HCT116 (cell line): Measurements from ENCODE around the gene TCAP. TPM values are rescaled to one million over a fixed set of nuclear protein-coding genes. Genes with fewer than 3 reads are reported as not detected.
"Not testable (repeated sequence)": the region's sequence is repeated elsewhere in the genome, so short reads cannot be mapped to it uniquely, and the experiment has no call there.

Experiments used
- ATAC-seq: fragments of 200-7000 bp; cut with Tn5 transposase; 2 replicates; pipeline ENCODE4 v1.9.1; 2020; ENCODE audit warnings: mild to moderate bottlenecking, moderate library complexity
- BruUV-seq: library from RNA; stranded (reverse); fragments of 400-500 nt; replicated peaks from 2 replicates; lab custom pipeline; 2021; lab: Mats Ljungman, UMichigan
- CTCF ChIA-PET: fragments of 300-600 bp; sonication (Branson Sonifier 250); formaldehyde crosslinking; loops from one replicate; lab custom pipeline; 2021; ENCODE audit warnings: antibody characterized with exemption; lab: Charles Lee
- POLR2A ChIA-PET: fragments of 300-600, 350-600 bp; sonication (Branson Sonifier 250); formaldehyde crosslinking; loops from one replicate; lab custom pipeline; 2021; ENCODE audit warnings: antibody characterized with exemption; lab: Charles Lee
- RAD21 ChIA-PET, 2 experiments: fragments of 300-600 bp; sonication (Branson Sonifier 250); formaldehyde crosslinking; loops; one replicate each; lab custom pipeline; 2023; ENCODE audit warnings: low total read pairs in 2 of 2; ENCODE audit not compliant: uncharacterized antibody in 2 of 2, unreplicated experiment in 2 of 2, low non-redundant PET in 1 of 2; lab: Charles Lee
- DNase-seq: peaks from one replicate; pipeline ENCODE4 v3.0.0-alpha.2; 2010; ENCODE audit warnings: low read depth, low spot score
- H2AFZ ChIP-seq: fragments of 200-600 bp; shearing (Covaris generic), sonication (generic); 2 replicates; pipeline ENCODE4 v1.6.1; 2017; ENCODE audit warnings: low read depth, mixed run types, mixed read lengths, antibody characterized with exemption, low read length; ENCODE audit not compliant: poor library complexity, severe bottlenecking
- H3K27ac ChIP-seq: 2 replicates; pipeline ENCODE4 v1.5.1; 2012; ENCODE audit warnings: low read depth, low read length
- H3K27me3 ChIP-seq: fragments of 200-600 bp; sonication (generic); 2 replicates; pipeline ENCODE4 v1.6.1; 2016; ENCODE audit warnings: mixed run types, low read length, mixed read lengths; ENCODE audit not compliant: insufficient read depth
- H3K36me3 ChIP-seq, 2 experiments: fragments of 200-500 bp in 1 of 2; fragments of 200-600 bp in 1 of 2; sonication (Bioruptor generic) in 1 of 2; sonication (generic) in 1 of 2; 2 replicates each; pipeline versions ENCODE4 v1.5.1 to v1.6.1; 2014 to 2016; ENCODE audit warnings: low read length in 2 of 2, inconsistent platforms in 1 of 2, mixed read lengths in 1 of 2, mixed run types in 1 of 2; ENCODE audit not compliant: insufficient read depth in 2 of 2, control insufficient read depth in 1 of 2
- H3K4me1 ChIP-seq, 2 experiments: fragments of 200-600 bp in 1 of 2; sonication (generic) in 1 of 2; 2 replicates each; pipeline versions ENCODE4 v1.5.1 to v1.6.1; 2012 to 2017; ENCODE audit warnings: low read length in 2 of 2, inconsistent platforms in 1 of 2, mild to moderate bottlenecking in 1 of 2, mixed read lengths in 1 of 2, mixed run types in 1 of 2, moderate library complexity in 1 of 2; ENCODE audit not compliant: insufficient read depth in 2 of 2, control insufficient read depth in 1 of 2
- H3K4me2 ChIP-seq: fragments of 200-600 bp; sonication (generic); 2 replicates; pipeline ENCODE4 v1.6.1; 2017; ENCODE audit warnings: mixed run types, low read length, mixed read lengths
- H3K4me3 ChIP-seq, 2 experiments: fragments of 200-600 bp in 1 of 2; sonication (generic) in 1 of 2; replicated peaks in 1 of 2; 2 replicates each; pipeline ENCODE4 v1.5.1; 2011 to 2016; ENCODE audit warnings: low read length in 2 of 2, control low read depth in 1 of 2, low read depth in 1 of 2, mild to moderate bottlenecking in 1 of 2, mixed read lengths in 1 of 2, mixed run types in 1 of 2
- H3K79me2 ChIP-seq: fragments of 200-600 bp; sonication (generic); 2 replicates; pipeline ENCODE4 v1.6.1; 2017; ENCODE audit warnings: mild to moderate bottlenecking, mixed run types, low read length, moderate library complexity, mixed read lengths; ENCODE audit not compliant: insufficient read depth
- H3K9ac ChIP-seq: fragments of 200-600 bp; sonication (generic); 2 replicates; pipeline ENCODE4 v1.6.1; 2016; ENCODE audit warnings: low read length, mixed read lengths
- H3K9me2 ChIP-seq: fragments of 200-600 bp; sonication (generic), shearing (Covaris generic); 2 replicates; pipeline ENCODE4 v1.6.1; 2017; ENCODE audit warnings: mixed run types, mild to moderate bottlenecking, moderate library complexity; ENCODE audit not compliant: insufficient read depth
- H3K9me3 ChIP-seq, 2 experiments: fragments of 200-500 bp in 1 of 2; fragments of 200-600 bp in 1 of 2; sonication (Bioruptor generic) in 1 of 2; sonication (generic) in 1 of 2; 2 replicates each; pipeline ENCODE4 v1.6.1; 2014 to 2017; ENCODE audit warnings: low read length in 2 of 2, mixed read lengths in 2 of 2, inconsistent platforms in 1 of 2, low read depth in 1 of 2, mild to moderate bottlenecking in 1 of 2, mixed run types in 1 of 2, moderate library complexity in 1 of 2; ENCODE audit not compliant: control insufficient read depth in 1 of 2, insufficient read depth in 1 of 2
- H4K20me1 ChIP-seq: fragments of 200-600 bp; sonication (generic), shearing (Covaris generic); 2 replicates; pipeline ENCODE4 v1.6.1; 2017; ENCODE audit warnings: mixed run types, mild to moderate bottlenecking, moderate library complexity; ENCODE audit not compliant: insufficient read depth
- CBX3 ChIP-seq: IDR thresholded peaks from 2 replicates; pipeline ENCODE4 v1.6.1; 2012; ENCODE audit warnings: low read depth
- CEBPB ChIP-seq: IDR thresholded peaks from 2 replicates; pipeline ENCODE4 v1.6.1; 2012; ENCODE audit warnings: low read depth
- SIN3A ChIP-seq: IDR thresholded peaks from 2 replicates; pipeline ENCODE4 v1.6.1; 2012; ENCODE audit warnings: low read depth
- TCF7L2 ChIP-seq: IDR thresholded peaks from 2 replicates; pipeline ENCODE4 v1.7.0; 2011; ENCODE audit warnings: borderline replicate concordance, inconsistent platforms; ENCODE audit not compliant: insufficient read depth, insufficient read length; ENCODE audit errors: extremely low read depth
- ZNF274 ChIP-seq: fragments of 200-500 bp; sonication (Bioruptor generic); IDR thresholded peaks from 2 replicates; pipeline ENCODE4 v1.6.1; 2014; ENCODE audit warnings: mild to moderate bottlenecking, low read depth, low read length, inconsistent platforms
- intact Hi-C: fragments of 100-400 bp; cut with micrococcal nuclease; formaldehyde crosslinking; loops from 2 replicates; pipeline ENCODE4 v1.10.0; 2022
- total RNA-seq: library from RNA; stranded (reverse); gene quantifications from one replicate; pipeline ENCODE4 v1.2.1, GENCODE V29; 2021; ENCODE audit not compliant: unreplicated experiment

Gene TCAP
- total RNA-seq, 1 experiment from 2014 or later = 1.5 TPM

- CTCF ChIA-PET = no interaction called here
- no peak for DNase-seq
Measured at GRCh38 chr17:39697961-39698360, 32.8 kb downstream of the TCAP start.

DNA sequence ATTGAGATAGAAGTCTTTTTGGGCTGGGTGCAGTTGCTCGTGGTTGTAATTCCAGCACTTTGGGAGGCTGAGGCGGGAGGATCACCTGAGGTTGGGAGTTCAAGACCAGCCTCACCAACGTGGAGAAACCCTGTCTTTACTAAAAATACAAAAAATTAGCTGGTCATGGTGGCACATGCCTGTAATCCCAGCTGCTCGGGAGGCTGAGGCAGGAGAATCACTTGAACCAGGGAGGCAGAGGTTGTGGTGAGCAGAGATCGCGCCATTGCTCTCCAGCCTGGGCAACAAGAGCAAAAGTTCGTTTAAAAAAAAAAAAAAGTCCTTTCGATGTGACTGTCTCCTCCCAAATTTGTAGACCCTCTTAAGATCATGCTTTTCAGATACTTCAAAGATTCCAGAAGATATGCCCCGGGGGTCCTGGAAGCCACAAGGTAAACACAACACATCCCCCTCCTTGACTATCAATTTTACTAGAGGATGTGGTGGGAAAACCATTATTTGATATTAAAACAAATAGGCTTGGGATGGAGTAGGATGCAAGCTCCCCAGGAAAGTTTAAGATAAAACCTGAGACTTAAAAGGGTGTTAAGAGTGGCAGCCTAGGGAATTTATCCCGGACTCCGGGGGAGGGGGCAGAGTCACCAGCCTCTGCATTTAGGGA, 34.1 kb downstream of the TCAP start:
- H4K20me1 ChIP-seq, intact Hi-C loops: not testable (repeated sequence)
- H3K9ac ChIP-seq = peak overlapping the region; percentile 91
- 0 out of 2 replicates have a peak, but pooled peaks have one; percentile 42 for TF ChIP-seq SIN3A
- TF ChIP-seq, all 23 proteins: peak for 1; not testable (repeated sequence) for 22
- H3K4me1 ChIP-seq = peaks cover 15 to 39% of the 10 kb centered on the region in 2 experiments; a peak in 3 of 4 replicates
- DNase-seq, H3K9me2 ChIP-seq, H3K27me3 ChIP-seq, H3K9me3 ChIP-seq, H3K36me3 ChIP-seq, H2AFZ ChIP-seq: not testable (repeated sequence)
- peak overlapping the region; percentile 76 for H3K27ac ChIP-seq
- TSS peak; percentile 90 for BruUV-seq
- H3K4me2 ChIP-seq = peak overlapping the region; percentile 79
- ChIA-PET RAD21 (interaction anchor here in 1 of 2 experiments (1.3 kb wide), 1 partner anchor 78 kb away, joined by 4 read pairs; no protein-coding TSS in a partner anchor), POLR2A (interaction anchor here (0.8 to 2.7 kb wide), 6 partner anchors 11 to 83 kb away, joined by 3 to 16 read pairs (median 6); partner anchors contain the start of gene PGAP3), CTCF (interaction anchor here (0.9 to 2.2 kb wide), 6 partner anchors 11 to 81 kb away, joined by 3 to 13 read pairs (median 3); partner anchors contain the start of gene MIEN1)
- H3K79me2 ChIP-seq = peaks cover 44% of the 10 kb centered on the region
- H3K4me3 ChIP-seq = peak overlapping the region; percentile 76 to 88
- peak; percentile 15; the same call in 1 of the 2 replicates for ATAC-seq

More at GRCh38 chr17:39697961-39698360, 32.8 kb downstream of the TCAP start:
- Histone ChIP-seq H4K20me1 (no peaks in the 10 kb centered on the region), H2AFZ (no peak overlapping the region), H3K9me3 (no peaks in the 10 kb centered on the region), H3K4me1 (peaks cover 15 to 32% of the 10 kb centered on the region in 2 experiments; a peak in 3 of 4 replicates), H3K4me2 (no peak overlapping the region), H3K36me3 (no peaks in the 10 kb centered on the region), H3K4me3 (no peak overlapping the region), H3K79me2 (peaks cover 30% of the 10 kb centered on the region), H3K27ac (no peak overlapping the region), H3K9me2 (no peaks in the 10 kb centered on the region), H3K9ac (no peak overlapping the region), H3K27me3 (no peaks in the 10 kb centered on the region)
- ATAC-seq = no peak
- ChIA-PET POLR2A (interaction anchor here (2.7 kb wide), 1 partner anchor 11 kb away, joined by 7 read pairs; the partner anchor contains the start of gene PGAP3), RAD21 (no interaction called here)
- no TSS peak for BruUV-seq
- intact Hi-C loops = no loop called here
- TF ChIP-seq CEBPB (no peak), CBX3 (no peak), SIN3A (no peak), ZNF274 (no peak), TCF7L2 (no peak)
